IPS-15b (cell line): Measurements from ENCODE around the gene DUSP23.
A peak's percentile ranks its signal among the peaks of the same experiment; 100 is the strongest.

Experiments used
- H3K27me3 ChIP-seq: one replicate; pipeline ENCODE4 v1.6.1; 2013; ENCODE audit warnings: low read length; ENCODE audit not compliant: control insufficient read depth, insufficient read depth
- H3K36me3 ChIP-seq: one replicate; pipeline ENCODE4 v1.6.1; 2013; ENCODE audit warnings: low read length; ENCODE audit not compliant: control insufficient read depth, insufficient read depth
- H3K4me1 ChIP-seq: one replicate; pipeline ENCODE4 v1.6.1; 2013; ENCODE audit warnings: mild to moderate bottlenecking, low read length; ENCODE audit not compliant: control insufficient read depth, insufficient read depth
- H3K4me3 ChIP-seq: one replicate; pipeline ENCODE4 v1.5.1; 2013; ENCODE audit warnings: low read depth, low read length
- H3K9ac ChIP-seq: one replicate; pipeline ENCODE4 v1.6.1; 2013; ENCODE audit warnings: low read depth, mild to moderate bottlenecking, low read length
- H3K9me3 ChIP-seq: one replicate; pipeline ENCODE4 v1.6.1; 2013; ENCODE audit warnings: mild to moderate bottlenecking, low read length; ENCODE audit not compliant: control insufficient read depth, insufficient read depth

Gene DUSP23

GRCh38 chr1:159756397-159756796 is 24.4 kb upstream of the DUSP23 start:
- H3K4me1 ChIP-seq, result no peaks in the 10 kb centered on the region
- no peak overlapping the region for H3K9ac ChIP-seq
- H3K36me3 ChIP-seq, result no peaks in the 10 kb centered on the region
- no peak overlapping the region for H3K4me3 ChIP-seq
- no peaks in the 10 kb centered on the region for H3K9me3 ChIP-seq
- H3K27me3 ChIP-seq, result no peaks in the 10 kb centered on the region

- H3K9me3 ChIP-seq, result no peaks in the 10 kb centered on the region
Measured at GRCh38 chr1:159763686-159764085, 17.1 kb upstream of the DUSP23 start.

GRCh38 chr1:159765806-159766205 is 15.0 kb upstream of the DUSP23 start:
- no peaks in the 10 kb centered on the region for H3K36me3 ChIP-seq
- no peak overlapping the region for H3K9ac ChIP-seq
- no peaks in the 10 kb centered on the region for H3K9me3 ChIP-seq
- H3K4me3 ChIP-seq, result no peak overlapping the region
- no peaks in the 10 kb centered on the region for H3K4me1 ChIP-seq
- H3K27me3 ChIP-seq, result no peaks in the 10 kb centered on the region

More at GRCh38 chr1:159763686-159764085, 17.1 kb upstream of the DUSP23 start:
- no peaks in the 10 kb centered on the region for H3K4me1 ChIP-seq
- no peaks in the 10 kb centered on the region for H3K27me3 ChIP-seq
- no peaks in the 10 kb centered on the region for H3K36me3 ChIP-seq
- no peak overlapping the region for H3K9ac ChIP-seq
- H3K4me3 ChIP-seq, result no peak overlapping the region

GRCh38 chr1:159771127-159771895 is 9.5 kb upstream of the DUSP23 start:
- no peaks in the 10 kb centered on the region for H3K27me3 ChIP-seq
- H3K9ac ChIP-seq, result no peak overlapping the region
- no peaks in the 10 kb centered on the region for H3K9me3 ChIP-seq
- H3K4me1 ChIP-seq, result no peaks in the 10 kb centered on the region
- H3K4me3 ChIP-seq, result no peak overlapping the region
- no peaks in the 10 kb centered on the region for H3K36me3 ChIP-seq

- Histone ChIP-seq H3K9me3 (no peaks in the 10 kb centered on the region), H3K9ac (no peak overlapping the region), H3K4me3 (no peak overlapping the region), H3K27me3 (no peaks in the 10 kb centered on the region), H3K4me1 (no peaks in the 10 kb centered on the region), H3K36me3 (no peaks in the 10 kb centered on the region)
Measured at GRCh38 chr1:159774465-159774864, 6.3 kb upstream of the DUSP23 start.

GRCh38 chr1:159775716-159776115 is 5.0 kb upstream of the DUSP23 start:
- Histone ChIP-seq H3K4me1 (no peaks in the 10 kb centered on the region), H3K27me3 (no peaks in the 10 kb centered on the region), H3K9ac (no peak overlapping the region), H3K4me3 (no peak overlapping the region), H3K36me3 (no peaks in the 10 kb centered on the region), H3K9me3 (no peaks in the 10 kb centered on the region)

- H3K9me3 ChIP-seq, result no peaks in the 10 kb centered on the region
- no peaks in the 10 kb centered on the region for H3K4me1 ChIP-seq
- no peak overlapping the region for H3K4me3 ChIP-seq
- no peaks in the 10 kb centered on the region for H3K27me3 ChIP-seq
- H3K9ac ChIP-seq, result no peak overlapping the region
- H3K36me3 ChIP-seq, result no peaks in the 10 kb centered on the region
Measured at GRCh38 chr1:159778266-159778665, 2.5 kb upstream of the DUSP23 start.

- H3K9me3 ChIP-seq, result no peaks in the 10 kb centered on the region
- no peak overlapping the region for H3K9ac ChIP-seq
- no peak overlapping the region for H3K4me3 ChIP-seq
- no peaks in the 10 kb centered on the region for H3K4me1 ChIP-seq
- H3K27me3 ChIP-seq, result no peaks in the 10 kb centered on the region
- no peaks in the 10 kb centered on the region for H3K36me3 ChIP-seq
Measured at GRCh38 chr1:159779403-159779851, 1.3 kb upstream of the DUSP23 start.

- Histone ChIP-seq H3K36me3 (no peaks in the 10 kb centered on the region), H3K4me1 (no peaks in the 10 kb centered on the region), H3K4me3 (peak overlapping the region; percentile 52), H3K9me3 (no peaks in the 10 kb centered on the region), H3K27me3 (no peaks in the 10 kb centered on the region), H3K9ac (no peak overlapping the region)
Measured at GRCh38 chr1:159781992-159782391, 1.2 kb downstream of the DUSP23 start.

- H3K9ac ChIP-seq, result no peak overlapping the region
- H3K36me3 ChIP-seq, result no peaks in the 10 kb centered on the region
- no peaks in the 10 kb centered on the region for H3K9me3 ChIP-seq
- no peaks in the 10 kb centered on the region for H3K27me3 ChIP-seq
- H3K4me3 ChIP-seq, result no peak overlapping the region
- no peaks in the 10 kb centered on the region for H3K4me1 ChIP-seq
Measured at GRCh38 chr1:159783724-159784123, 3.0 kb downstream of the DUSP23 start.

- Histone ChIP-seq H3K27me3 (peaks cover 2% of the 10 kb centered on the region), H3K4me1 (no peaks in the 10 kb centered on the region), H3K4me3 (no peak overlapping the region), H3K36me3 (no peaks in the 10 kb centered on the region), H3K9ac (no peak overlapping the region), H3K9me3 (no peaks in the 10 kb centered on the region)
Measured at GRCh38 chr1:159786465-159786864, 5.7 kb downstream of the DUSP23 start.

GRCh38 chr1:159786966-159787365 is 6.2 kb downstream of the DUSP23 start:
- no peaks in the 10 kb centered on the region for H3K4me1 ChIP-seq
- no peak overlapping the region for H3K4me3 ChIP-seq
- no peak overlapping the region for H3K9ac ChIP-seq
- no peaks in the 10 kb centered on the region for H3K36me3 ChIP-seq
- H3K27me3 ChIP-seq, result peaks cover 2% of the 10 kb centered on the region
- no peaks in the 10 kb centered on the region for H3K9me3 ChIP-seq
